ENCODE results near the gene GATD1. TPM values are rescaled to one million over a fixed set of nuclear protein-coding genes. Genes with fewer than 3 reads are reported as not detected.

GATD1 gene
- total and polyA plus RNA-seq, 11 donors = 13.4 to 30.8 (median 20.5) TPM

DNA sequence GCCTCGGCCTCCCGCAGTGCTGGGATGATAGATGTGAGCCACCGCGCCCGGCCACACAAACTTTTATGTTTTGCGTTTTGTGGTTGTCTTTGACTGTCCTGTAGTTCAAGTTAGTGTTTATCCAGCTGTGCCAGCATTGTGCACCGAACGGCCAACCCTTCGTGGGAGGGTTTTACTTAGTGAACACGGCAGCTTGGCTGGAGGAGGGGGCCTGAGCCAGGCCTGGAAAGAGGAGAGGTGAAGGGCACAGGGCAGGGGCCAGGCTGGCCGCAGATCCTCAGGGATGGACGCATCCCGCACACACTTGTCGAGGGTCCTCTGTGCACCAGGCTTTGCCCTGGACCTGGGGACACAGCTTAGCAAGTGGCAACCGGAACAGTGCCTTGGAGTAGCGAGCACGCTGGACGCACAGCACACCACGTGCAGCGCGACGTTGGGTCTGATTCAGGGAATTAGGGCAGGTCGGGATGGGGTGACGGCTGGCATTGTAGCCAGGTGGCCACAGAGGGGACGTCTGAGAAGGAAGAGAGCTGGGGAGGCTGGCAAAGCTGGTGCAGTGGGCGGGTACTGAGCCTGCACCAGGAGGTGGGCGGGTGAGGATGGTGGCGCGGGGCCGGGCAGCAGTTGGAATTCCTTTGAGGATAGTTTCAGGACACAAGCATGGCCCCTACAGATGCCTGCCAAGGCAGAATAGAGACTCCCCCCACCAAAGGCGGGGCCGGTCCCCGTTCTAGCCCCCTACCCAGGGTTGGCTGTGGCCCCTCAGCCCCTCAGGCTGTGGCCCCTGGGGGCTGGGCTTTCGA is 57.9 kb downstream of the GATD1 start:
- no peak for TF ChIP-seq POLR2A (IDR thresholded peaks at IDR 0.05)
- TF ChIP-seq, protein P1, sequence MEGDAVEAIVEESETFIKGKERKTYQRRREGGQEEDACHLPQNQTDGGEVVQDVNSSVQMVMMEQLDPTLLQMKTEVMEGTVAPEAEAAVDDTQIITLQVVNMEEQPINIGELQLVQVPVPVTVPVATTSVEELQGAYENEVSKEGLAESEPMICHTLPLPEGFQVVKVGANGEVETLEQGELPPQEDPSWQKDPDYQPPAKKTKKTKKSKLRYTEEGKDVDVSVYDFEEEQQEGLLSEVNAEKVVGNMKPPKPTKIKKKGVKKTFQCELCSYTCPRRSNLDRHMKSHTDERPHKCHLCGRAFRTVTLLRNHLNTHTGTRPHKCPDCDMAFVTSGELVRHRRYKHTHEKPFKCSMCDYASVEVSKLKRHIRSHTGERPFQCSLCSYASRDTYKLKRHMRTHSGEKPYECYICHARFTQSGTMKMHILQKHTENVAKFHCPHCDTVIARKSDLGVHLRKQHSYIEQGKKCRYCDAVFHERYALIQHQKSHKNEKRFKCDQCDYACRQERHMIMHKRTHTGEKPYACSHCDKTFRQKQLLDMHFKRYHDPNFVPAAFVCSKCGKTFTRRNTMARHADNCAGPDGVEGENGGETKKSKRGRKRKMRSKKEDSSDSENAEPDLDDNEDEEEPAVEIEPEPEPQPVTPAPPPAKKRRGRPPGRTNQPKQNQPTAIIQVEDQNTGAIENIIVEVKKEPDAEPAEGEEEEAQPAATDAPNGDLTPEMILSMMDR (IDR thresholded peaks at IDR 0.05) = no peak
- Histone ChIP-seq H3K9me3 (peaks cover 0 to 8% (median 0%) of the 10 kb centered on the region in 12 donors), H3K4me1 (peaks cover 0 to 18% (median 6%) of the 10 kb centered on the region in 12 donors), H3K36me3 (no peaks in the 10 kb centered on the region), H3K4me3 (no peak overlapping the region), H3K27me3 (peaks cover 19 to 49% (median 37%) of the 10 kb centered on the region in 9 donors), H3K27ac (no peak overlapping the region)
- peak in 2 of 5 donors; percentile 20 to 37 for DNase-seq
- intact Hi-C loops (cut with DNase I) = loop anchor here in 5 of 10 donors (5.0 to 10.0 kb wide), 3 partner anchors 55 to 162 kb away; no protein-coding TSS in a partner anchor
- no peak for ATAC-seq
- WGBS, 4 donors = 80 to 84% (median 81%) methylated on average over 30 to 34 of the region's 34 CpGs

Other genes with a start within 250 kb of the GATD1 start
- 10 to 100 TPM; 44.0 to 65.4 (median 55.6) TPM for gene HRAS, start 241.9 kb downstream of the GATD1 start, total RNA-seq
- gene HRAS, start 241.9 kb downstream of the GATD1 start, polyA plus RNA-seq = 10 to 100 TPM; 83.3 to 99.3 TPM
- under 1 TPM in 7 of 9 donors, not detected in 2; 0.07 to 0.35 (median 0.20) TPM for gene LRRC56, start 240.0 kb downstream of the GATD1 start, total RNA-seq
- under 1 TPM; 0.19 to 0.30 TPM for gene LRRC56, start 240.0 kb downstream of the GATD1 start, polyA plus RNA-seq
- 1 to 10 TPM in 2 of 9 donors, under 1 TPM in 5, not detected in 2; 0.10 to 1.6 (median 0.36) TPM for gene LMNTD2, start 216.7 kb downstream of the GATD1 start, total RNA-seq
- gene LMNTD2, start 216.7 kb downstream of the GATD1 start, polyA plus RNA-seq = under 1 TPM; 0.32 to 0.53 TPM
- gene RASSF7, start 216.5 kb downstream of the GATD1 start, total RNA-seq = 10 to 100 TPM in 1 of 9 donors, 1 to 10 TPM in 8; 1.1 to 15.5 (median 3.3) TPM
- 10 to 100 TPM in 1 of 2 donors, 1 to 10 TPM in 1; 5.7 to 12.5 TPM for gene RASSF7, start 216.5 kb downstream of the GATD1 start, polyA plus RNA-seq
- gene PHRF1, start 201.0 kb downstream of the GATD1 start, total RNA-seq = 10 to 100 TPM; 11.6 to 21.3 (median 18.3) TPM
- 10 to 100 TPM; 16.1 to 18.1 TPM for gene PHRF1, start 201.0 kb downstream of the GATD1 start, polyA plus RNA-seq
- 10 to 100 TPM in 7 of 9 donors, 1 to 10 TPM in 2; 5.5 to 30.6 (median 14.9) TPM for gene IRF7, start 161.5 kb downstream of the GATD1 start, total RNA-seq
- gene IRF7, start 161.5 kb downstream of the GATD1 start, polyA plus RNA-seq = 10 to 100 TPM in 1 of 2 donors, 1 to 10 TPM in 1; 9.5 to 21.1 TPM
- gene CDHR5, start 152.5 kb downstream of the GATD1 start, total RNA-seq = not detected
- under 1 TPM in 1 of 2 donors, not detected in 1; 0.07 TPM for gene CDHR5, start 152.5 kb downstream of the GATD1 start, polyA plus RNA-seq
- gene SCT, start 150.3 kb downstream of the GATD1 start, total RNA-seq = under 1 TPM in 1 of 9 donors, not detected in 8; 0.81 TPM
- gene SCT, start 150.3 kb downstream of the GATD1 start, polyA plus RNA-seq = not detected
- 1 to 10 TPM in 1 of 9 donors, under 1 TPM in 5, not detected in 3; 0.20 to 1.0 (median 0.48) TPM for gene DRD4, start 140.2 kb downstream of the GATD1 start, total RNA-seq
- under 1 TPM in 1 of 2 donors, not detected in 1; 0.07 TPM for gene DRD4, start 140.2 kb downstream of the GATD1 start, polyA plus RNA-seq
- gene DEAF1, start 82.3 kb downstream of the GATD1 start, total RNA-seq = 10 to 100 TPM; 11.8 to 25.6 (median 15.1) TPM
- gene DEAF1, start 82.3 kb downstream of the GATD1 start, polyA plus RNA-seq = 10 to 100 TPM; 14.3 to 17.8 TPM
- 10 to 100 TPM in 7 of 9 donors, 1 to 10 TPM in 2; 8.9 to 18.2 (median 15.0) TPM for gene TMEM80, start 81.7 kb downstream of the GATD1 start, total RNA-seq
- 10 to 100 TPM in 1 of 2 donors, 1 to 10 TPM in 1; 8.0 to 14.9 TPM for gene TMEM80, start 81.7 kb downstream of the GATD1 start, polyA plus RNA-seq
- gene EPS8L2, start 71.3 kb downstream of the GATD1 start, total RNA-seq = 10 to 100 TPM in 1 of 9 donors, 1 to 10 TPM in 7, under 1 TPM in 1; 0.72 to 15.5 (median 1.5) TPM
- gene EPS8L2, start 71.3 kb downstream of the GATD1 start, polyA plus RNA-seq = 1 to 10 TPM; 1.5 to 2.6 TPM
- 100 to 1,000 TPM in 5 of 9 donors, 10 to 100 TPM in 4; 80.5 to 145 (median 105) TPM for gene TALDO1, start 30.0 kb downstream of the GATD1 start, total RNA-seq
- gene TALDO1, start 30.0 kb downstream of the GATD1 start, polyA plus RNA-seq = 100 to 1,000 TPM in 1 of 2 donors, 10 to 100 TPM in 1; 66.9 to 123 TPM
- 1 to 10 TPM in 1 of 9 donors, under 1 TPM in 6, not detected in 2; 0.25 to 1.1 (median 0.37) TPM for gene CEND1, start 12.6 kb upstream of the GATD1 start, total RNA-seq
- under 1 TPM; 0.46 to 0.50 TPM for gene CEND1, start 12.6 kb upstream of the GATD1 start, polyA plus RNA-seq
- 10 to 100 TPM in 1 of 9 donors, 1 to 10 TPM in 8; 2.1 to 12.8 (median 4.4) TPM for gene SLC25A22, start 20.8 kb upstream of the GATD1 start, total RNA-seq
- 10 to 100 TPM in 1 of 2 donors, 1 to 10 TPM in 1; 2.6 to 12.7 TPM for gene SLC25A22, start 20.8 kb upstream of the GATD1 start, polyA plus RNA-seq
- gene PIDD1, start 27.7 kb upstream of the GATD1 start, total RNA-seq = 10 to 100 TPM in 1 of 9 donors, 1 to 10 TPM in 8; 4.9 to 11.2 (median 6.6) TPM
- gene PIDD1, start 27.7 kb upstream of the GATD1 start, polyA plus RNA-seq = 10 to 100 TPM in 1 of 2 donors, 1 to 10 TPM in 1; 5.5 to 11.8 TPM
- gene RPLP2, start 32.5 kb upstream of the GATD1 start, total RNA-seq = 1,000 to 10,000 TPM in 3 of 9 donors, 100 to 1,000 TPM in 6; 236 to 1,207 (median 933) TPM
- 1,000 to 10,000 TPM in 1 of 2 donors, 100 to 1,000 TPM in 1; 998 to 1,652 TPM for gene RPLP2, start 32.5 kb upstream of the GATD1 start, polyA plus RNA-seq
- gene PNPLA2, start 41.4 kb upstream of the GATD1 start, total RNA-seq = 100 to 1,000 TPM; 141 to 348 (median 232) TPM
- 100 to 1,000 TPM; 112 to 133 TPM for gene PNPLA2, start 41.4 kb upstream of the GATD1 start, polyA plus RNA-seq
- 10 to 100 TPM; 13.3 to 22.4 (median 17.7) TPM for gene CRACR2B, start 50.4 kb upstream of the GATD1 start, total RNA-seq
- gene CRACR2B, start 50.4 kb upstream of the GATD1 start, polyA plus RNA-seq = 10 to 100 TPM in 1 of 2 donors, 1 to 10 TPM in 1; 8.8 to 43.5 TPM
- gene CD151, start 55.5 kb upstream of the GATD1 start, total RNA-seq = 100 to 1,000 TPM; 323 to 682 (median 454) TPM
- gene CD151, start 55.5 kb upstream of the GATD1 start, polyA plus RNA-seq = 100 to 1,000 TPM; 560 to 817 TPM
- 100 to 1,000 TPM in 8 of 9 donors, 10 to 100 TPM in 1; 74.4 to 267 (median 207) TPM for gene POLR2L, start 65.0 kb upstream of the GATD1 start, total RNA-seq
- 100 to 1,000 TPM; 217 to 227 TPM for gene POLR2L, start 65.0 kb upstream of the GATD1 start, polyA plus RNA-seq
- 10 to 100 TPM; 22.7 to 93.0 (median 31.3) TPM for gene TSPAN4, start 65.4 kb upstream of the GATD1 start, total RNA-seq
- 10 to 100 TPM; 31.2 to 52.5 TPM for gene TSPAN4, start 65.4 kb upstream of the GATD1 start, polyA plus RNA-seq
- gene CHID1, start 133.3 kb upstream of the GATD1 start, total RNA-seq = 10 to 100 TPM; 42.0 to 87.7 (median 58.9) TPM
- 10 to 100 TPM; 30.8 to 55.3 TPM for gene CHID1, start 133.3 kb upstream of the GATD1 start, polyA plus RNA-seq
- gene AP2A2, start 148.4 kb upstream of the GATD1 start, total RNA-seq = 10 to 100 TPM; 30.2 to 71.4 (median 40.0) TPM
- 10 to 100 TPM; 20.4 to 28.7 TPM for gene AP2A2, start 148.4 kb upstream of the GATD1 start, polyA plus RNA-seq